GM12878 (cell line): ENCODE data around the gene BNIP3. TPM values are rescaled to one million over a fixed set of nuclear protein-coding genes. Genes with fewer than 3 reads are reported as not detected.
A peak's percentile ranks its signal among the peaks of the same experiment; 100 is the strongest.

Source experiments
- ATAC-seq: fragments of 200-7000 bp; cut with Tn5 transposase; 3 replicates; pipeline ENCODE4 v1.9.1; 2020; ENCODE audit warnings: mild to moderate bottlenecking, moderate library complexity
- BruUV-seq: library from RNA; stranded (reverse); fragments of 400-500 nt; replicated peaks from 2 replicates; lab custom pipeline; 2021; lab: Mats Ljungman, UMichigan
- CTCF ChIA-PET: fragments of 300-600 bp; sonication (Branson Sonifier 250); formaldehyde crosslinking; extraction: SDS; loops from one replicate; lab custom pipeline; 2021; ENCODE audit warnings: inconsistent platforms; lab: Yijun Ruan, JAX
- POLR2A ChIA-PET: fragments of 350-600 bp; formaldehyde crosslinking; extraction: SDS; loops from one replicate; lab custom pipeline; 2021; ENCODE audit warnings: inconsistent platforms; lab: Charles Lee
- RAD21 ChIA-PET: fragments of 300-600 bp; sonication (Branson Sonifier 250); formaldehyde crosslinking; loops from one replicate; lab custom pipeline; 2023; ENCODE audit warnings: antibody characterized with exemption; ENCODE audit not compliant: unreplicated experiment; lab: Charles Lee
- SMC1A ChIA-PET: fragments of 300-600 bp; sonication (Branson Sonifier 250); formaldehyde crosslinking; loops from one replicate; lab custom pipeline; 2023; ENCODE audit not compliant: unreplicated experiment, uncharacterized antibody; lab: Charles Lee
- DNase-seq: peaks from one replicate; pipeline ENCODE4 v3.0.0-alpha.2; 2011; ENCODE audit warnings: low read depth, low spot score
- FAIRE-seq: peaks from 3 replicates; lab custom pipeline; 2011; peaks lifted over from hg19 to GRCh38; lab: Jason Lieb, UNC
- H2AFZ ChIP-seq: 2 replicates; pipeline ENCODE4 v1.6.0; 2011; ENCODE audit warnings: low read depth, low read length, control low read depth; ENCODE audit not compliant: control insufficient read depth
- H3K27ac ChIP-seq: 2 replicates; pipeline ENCODE4 v1.5.1; 2011; ENCODE audit warnings: control low read depth; ENCODE audit not compliant: control insufficient read depth, insufficient read depth
- H3K27me3 ChIP-seq, 2 experiments: replicated peaks in 1 of 2; 2 replicates each; pipeline versions ENCODE4 v1.6.0 to v1.6.1; 2011; ENCODE audit warnings: low read length in 1 of 2; ENCODE audit not compliant: control insufficient read depth in 2 of 2, insufficient read depth in 2 of 2
- H3K36me3 ChIP-seq, 2 experiments: 2 replicates each; pipeline ENCODE4 v1.5.1; 2011; ENCODE audit warnings: low read length in 1 of 2; ENCODE audit not compliant: control insufficient read depth in 2 of 2, insufficient read depth in 2 of 2
- H3K4me1 ChIP-seq: 2 replicates; pipeline ENCODE4 v1.6.1; 2011; ENCODE audit warnings: mild to moderate bottlenecking, low read length, moderate library complexity, mixed read lengths; ENCODE audit not compliant: control insufficient read depth, insufficient read depth
- H3K4me2 ChIP-seq: 2 replicates; pipeline ENCODE4 v1.6.0; 2011; ENCODE audit warnings: control low read depth; ENCODE audit not compliant: control insufficient read depth, insufficient read depth
- H3K4me3 ChIP-seq: fragments of 200-600 bp; sonication (generic); 2 replicates; pipeline ENCODE4 v1.5.1; 2016
- H3K79me2 ChIP-seq: 2 replicates; pipeline ENCODE4 v1.6.0; 2011; ENCODE audit warnings: low read length; ENCODE audit not compliant: control insufficient read depth, insufficient read depth
- H3K9ac ChIP-seq: 2 replicates; pipeline ENCODE4 v1.8.0; 2011; ENCODE audit warnings: low read length, control low read depth, mixed read lengths; ENCODE audit not compliant: control insufficient read depth, insufficient read depth
- H3K9me3 ChIP-seq: replicated peaks from 3 replicates; pipeline ENCODE4 v1.5.1; 2011; ENCODE audit warnings: mild to moderate bottlenecking, low read length; ENCODE audit not compliant: control insufficient read depth, insufficient read depth
- H4K20me1 ChIP-seq: 2 replicates; pipeline ENCODE4 v1.6.0; 2011; ENCODE audit not compliant: control insufficient read depth, insufficient read depth
- HCFC1 ChIP-seq: fragments of 150-350 bp; IDR thresholded peaks from 2 replicates; pipeline ENCODE4 v1.6.1; 2014; ENCODE audit warnings: low read length
- NFIC ChIP-seq: IDR thresholded peaks from 2 replicates; pipeline ENCODE4 v1.6.1; 2012; ENCODE audit warnings: low read depth, mild to moderate bottlenecking, inconsistent platforms, low read length, moderate library complexity
- RAD51 ChIP-seq: fragments of 450-650 bp; IDR thresholded peaks from 2 replicates; pipeline ENCODE4 v1.6.1; 2016; ENCODE audit warnings: moderate library complexity, mild to moderate bottlenecking, inconsistent platforms
- RB1 ChIP-seq: fragments of 450-650 bp; formaldehyde crosslinking; IDR thresholded peaks from 2 replicates; pipeline ENCODE4 v1.6.1; 2017; ENCODE audit warnings: mild to moderate bottlenecking, borderline replicate concordance
- RFX5 ChIP-seq: IDR thresholded peaks from 2 replicates; pipeline ENCODE4 v1.6.1; 2011; ENCODE audit warnings: low read depth, low read length, improper control_type of control experiment
- SMAD5 ChIP-seq: IDR thresholded peaks from 2 replicates; pipeline ENCODE4 v1.6.1; 2016; ENCODE audit warnings: antibody characterized with exemption, low read depth
- SPI1 ChIP-seq: IDR thresholded peaks from 2 replicates; pipeline ENCODE4 v1.6.1; 2011; ENCODE audit warnings: low read depth, mild to moderate bottlenecking, low read length, moderate library complexity, borderline replicate concordance; ENCODE audit not compliant: insufficient read depth
- ZBED1 ChIP-seq: IDR thresholded peaks from 2 replicates; pipeline ENCODE4 v1.6.1; 2016; ENCODE audit warnings: borderline replicate concordance
- ZNF207 ChIP-seq: fragments of 450-650 bp; IDR thresholded peaks from 2 replicates; pipeline ENCODE4 v1.6.1; 2014; ENCODE audit warnings: antibody characterized with exemption, mild to moderate bottlenecking, borderline replicate concordance
- WGBS: methylation state at CpG from one replicate; pipeline ENCODE4 v1.1.6; 2016; ENCODE audit warnings: low lambda C conversion rate; ENCODE audit not compliant: insufficient replicate concordance, insufficient coverage; ENCODE audit errors: missing lambda C conversion rate; 5-methylcytosine and 5-hydroxymethylcytosine counted together
- in situ Hi-C: fragments of 300-500 bp; cut with MboI; formaldehyde crosslinking; loops from 9 replicates; pipeline ENCODE4 v1.14.3; 2018; ENCODE audit warnings: mixed read lengths
- intact Hi-C: fragments of 100-400 bp; cut with micrococcal nuclease; formaldehyde crosslinking; loops from one replicate; pipeline ENCODE4 v1.14.2; 2022; ENCODE audit not compliant: unreplicated experiment
- polyA plus RNA-seq, 11 experiments: library from polyadenylated mRNA; depleted of rRNA in 4 of 11; unstranded in 6 of 11; stranded (reverse) in 5 of 11; fragments of >200 nt; fragmentation: Nextera tagmentation in 4 of 11; fragmentation: Illumina TruSeq in 1 of 11; extraction: Ambion mirVana in 4 of 11; extraction: Trizol in 1 of 11; gene quantifications; 1 replicate in 1 of 11; 2 replicates in 10 of 11; pipeline versions ENCODE4 v1.2.1 to v1.2.3, GENCODE V29; 2011 to 2016; ENCODE audit warnings: inconsistent platforms in 2 of 11, missing spikeins in 2 of 11, low read depth in 1 of 11
- total RNA-seq, 4 experiments: library from RNA; depleted of rRNA in 3 of 4; stranded (reverse); fragments of >200 nt in 3 of 4; fragmentation: Illumina TruSeq in 1 of 4; extraction: Trizol in 1 of 4; gene quantifications; 2 replicates each; pipeline versions ENCODE4 v1.2.1 to v1.2.3, GENCODE V29; 2013 to 2021
- TF ChIP-seq, protein P1 (sequence below): IDR thresholded peaks from 2 replicates; pipeline ENCODE4 v1.6.1; 2012; ENCODE audit warnings: mild to moderate bottlenecking, low read depth, low read length
- TF ChIP-seq, protein P2 (sequence below): fragments of 450-650 bp; IDR thresholded peaks from 2 replicates; pipeline ENCODE4 v1.6.1; 2017; ENCODE audit warnings: borderline replicate concordance
- TF ChIP-seq, protein P3 (sequence below): fragments of 450-650 bp; conservative IDR thresholded peaks from 2 replicates; pipeline ENCODE4 v1.6.1; 2017; ENCODE audit warnings: mild to moderate bottlenecking, moderate library complexity
- TF ChIP-seq, protein P4 (sequence below), 3 experiments: IDR thresholded peaks in 2 of 3; conservative IDR thresholded peaks in 1 of 3; 2 replicates each; pipeline ENCODE4 v1.5.1; 2011; ENCODE audit warnings: low read depth in 3 of 3, low read length in 3 of 3, mild to moderate bottlenecking in 3 of 3, control low read depth in 2 of 3, moderate library complexity in 2 of 3, inconsistent platforms in 1 of 3, mixed read lengths in 1 of 3; ENCODE audit not compliant: control insufficient read depth in 2 of 3, insufficient read depth in 1 of 3; ENCODE audit errors: extremely low read depth in 1 of 3

The BNIP3 gene
- total and polyA plus RNA-seq, 10 of the 15 experiments (the other 5 are each of a cell fraction or from before 2014, with no cell fraction given) = 7.7 to 122 (median 29.9) TPM

DNA sequence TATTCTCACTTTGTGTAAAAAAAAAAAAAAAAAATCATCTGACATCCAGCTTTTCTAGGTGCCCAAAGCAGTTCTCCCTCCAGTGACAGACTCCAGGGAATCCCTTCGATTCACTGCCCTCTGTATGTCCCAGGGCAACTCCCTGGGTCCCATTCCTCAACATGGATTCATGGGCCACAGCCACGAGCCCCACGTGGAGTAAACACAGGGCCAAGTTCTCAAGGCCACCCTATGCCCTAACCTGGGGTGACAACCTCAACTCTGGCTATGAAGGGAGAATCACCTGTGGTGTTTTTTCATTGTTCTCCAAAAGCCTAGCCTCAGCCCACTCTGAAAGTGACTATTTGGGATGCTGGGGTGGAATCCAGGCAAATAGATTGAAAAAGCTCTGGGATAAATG, 3.4 kb downstream of the BNIP3 start:
- H2AFZ ChIP-seq = no peak overlapping the region
- H3K27ac ChIP-seq = no peak overlapping the region
- peaks cover 15% of the 10 kb centered on the region for H4K20me1 ChIP-seq
- TF ChIP-seq ZNF207 = no peak
- TF ChIP-seq RFX5 = no peak
- no peak for TF ChIP-seq HCFC1
- TF ChIP-seq, protein P1, sequence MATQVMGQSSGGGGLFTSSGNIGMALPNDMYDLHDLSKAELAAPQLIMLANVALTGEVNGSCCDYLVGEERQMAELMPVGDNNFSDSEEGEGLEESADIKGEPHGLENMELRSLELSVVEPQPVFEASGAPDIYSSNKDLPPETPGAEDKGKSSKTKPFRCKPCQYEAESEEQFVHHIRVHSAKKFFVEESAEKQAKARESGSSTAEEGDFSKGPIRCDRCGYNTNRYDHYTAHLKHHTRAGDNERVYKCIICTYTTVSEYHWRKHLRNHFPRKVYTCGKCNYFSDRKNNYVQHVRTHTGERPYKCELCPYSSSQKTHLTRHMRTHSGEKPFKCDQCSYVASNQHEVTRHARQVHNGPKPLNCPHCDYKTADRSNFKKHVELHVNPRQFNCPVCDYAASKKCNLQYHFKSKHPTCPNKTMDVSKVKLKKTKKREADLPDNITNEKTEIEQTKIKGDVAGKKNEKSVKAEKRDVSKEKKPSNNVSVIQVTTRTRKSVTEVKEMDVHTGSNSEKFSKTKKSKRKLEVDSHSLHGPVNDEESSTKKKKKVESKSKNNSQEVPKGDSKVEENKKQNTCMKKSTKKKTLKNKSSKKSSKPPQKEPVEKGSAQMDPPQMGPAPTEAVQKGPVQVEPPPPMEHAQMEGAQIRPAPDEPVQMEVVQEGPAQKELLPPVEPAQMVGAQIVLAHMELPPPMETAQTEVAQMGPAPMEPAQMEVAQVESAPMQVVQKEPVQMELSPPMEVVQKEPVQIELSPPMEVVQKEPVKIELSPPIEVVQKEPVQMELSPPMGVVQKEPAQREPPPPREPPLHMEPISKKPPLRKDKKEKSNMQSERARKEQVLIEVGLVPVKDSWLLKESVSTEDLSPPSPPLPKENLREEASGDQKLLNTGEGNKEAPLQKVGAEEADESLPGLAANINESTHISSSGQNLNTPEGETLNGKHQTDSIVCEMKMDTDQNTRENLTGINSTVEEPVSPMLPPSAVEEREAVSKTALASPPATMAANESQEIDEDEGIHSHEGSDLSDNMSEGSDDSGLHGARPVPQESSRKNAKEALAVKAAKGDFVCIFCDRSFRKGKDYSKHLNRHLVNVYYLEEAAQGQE = no peak
- TF ChIP-seq ZBED1 = no peak
- TF ChIP-seq, protein P2, sequence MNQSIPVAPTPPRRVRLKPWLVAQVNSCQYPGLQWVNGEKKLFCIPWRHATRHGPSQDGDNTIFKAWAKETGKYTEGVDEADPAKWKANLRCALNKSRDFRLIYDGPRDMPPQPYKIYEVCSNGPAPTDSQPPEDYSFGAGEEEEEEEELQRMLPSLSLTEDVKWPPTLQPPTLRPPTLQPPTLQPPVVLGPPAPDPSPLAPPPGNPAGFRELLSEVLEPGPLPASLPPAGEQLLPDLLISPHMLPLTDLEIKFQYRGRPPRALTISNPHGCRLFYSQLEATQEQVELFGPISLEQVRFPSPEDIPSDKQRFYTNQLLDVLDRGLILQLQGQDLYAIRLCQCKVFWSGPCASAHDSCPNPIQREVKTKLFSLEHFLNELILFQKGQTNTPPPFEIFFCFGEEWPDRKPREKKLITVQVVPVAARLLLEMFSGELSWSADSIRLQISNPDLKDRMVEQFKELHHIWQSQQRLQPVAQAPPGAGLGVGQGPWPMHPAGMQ = no peak
- TF ChIP-seq SMAD5 = no peak
- TF ChIP-seq, protein P3, sequence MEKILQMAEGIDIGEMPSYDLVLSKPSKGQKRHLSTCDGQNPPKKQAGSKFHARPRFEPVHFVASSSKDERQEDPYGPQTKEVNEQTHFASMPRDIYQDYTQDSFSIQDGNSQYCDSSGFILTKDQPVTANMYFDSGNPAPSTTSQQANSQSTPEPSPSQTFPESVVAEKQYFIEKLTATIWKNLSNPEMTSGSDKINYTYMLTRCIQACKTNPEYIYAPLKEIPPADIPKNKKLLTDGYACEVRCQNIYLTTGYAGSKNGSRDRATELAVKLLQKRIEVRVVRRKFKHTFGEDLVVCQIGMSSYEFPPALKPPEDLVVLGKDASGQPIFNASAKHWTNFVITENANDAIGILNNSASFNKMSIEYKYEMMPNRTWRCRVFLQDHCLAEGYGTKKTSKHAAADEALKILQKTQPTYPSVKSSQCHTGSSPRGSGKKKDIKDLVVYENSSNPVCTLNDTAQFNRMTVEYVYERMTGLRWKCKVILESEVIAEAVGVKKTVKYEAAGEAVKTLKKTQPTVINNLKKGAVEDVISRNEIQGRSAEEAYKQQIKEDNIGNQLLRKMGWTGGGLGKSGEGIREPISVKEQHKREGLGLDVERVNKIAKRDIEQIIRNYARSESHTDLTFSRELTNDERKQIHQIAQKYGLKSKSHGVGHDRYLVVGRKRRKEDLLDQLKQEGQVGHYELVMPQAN = no peak
- no peak for TF ChIP-seq RB1
- no peak for TF ChIP-seq SPI1
- TF ChIP-seq, protein P4, sequence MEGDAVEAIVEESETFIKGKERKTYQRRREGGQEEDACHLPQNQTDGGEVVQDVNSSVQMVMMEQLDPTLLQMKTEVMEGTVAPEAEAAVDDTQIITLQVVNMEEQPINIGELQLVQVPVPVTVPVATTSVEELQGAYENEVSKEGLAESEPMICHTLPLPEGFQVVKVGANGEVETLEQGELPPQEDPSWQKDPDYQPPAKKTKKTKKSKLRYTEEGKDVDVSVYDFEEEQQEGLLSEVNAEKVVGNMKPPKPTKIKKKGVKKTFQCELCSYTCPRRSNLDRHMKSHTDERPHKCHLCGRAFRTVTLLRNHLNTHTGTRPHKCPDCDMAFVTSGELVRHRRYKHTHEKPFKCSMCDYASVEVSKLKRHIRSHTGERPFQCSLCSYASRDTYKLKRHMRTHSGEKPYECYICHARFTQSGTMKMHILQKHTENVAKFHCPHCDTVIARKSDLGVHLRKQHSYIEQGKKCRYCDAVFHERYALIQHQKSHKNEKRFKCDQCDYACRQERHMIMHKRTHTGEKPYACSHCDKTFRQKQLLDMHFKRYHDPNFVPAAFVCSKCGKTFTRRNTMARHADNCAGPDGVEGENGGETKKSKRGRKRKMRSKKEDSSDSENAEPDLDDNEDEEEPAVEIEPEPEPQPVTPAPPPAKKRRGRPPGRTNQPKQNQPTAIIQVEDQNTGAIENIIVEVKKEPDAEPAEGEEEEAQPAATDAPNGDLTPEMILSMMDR (IDR thresholded peaks at IDR 0.05 in 2 of 3, conservative IDR thresholded peaks at IDR 0.05 in 1 of 3; ENCODE audit: control insufficient read depth in 2 of 3, extremely low read depth in 1 of 3, insufficient read depth in 1 of 3, low read depth in 3 of 3, low read length in 3 of 3) = no peak
- no peak for TF ChIP-seq NFIC
- TF ChIP-seq RAD51 = no peak
- in situ Hi-C loops (no loop called here), intact Hi-C loops (no loop called here)
- 88% methylated on average over 3 of the region's 3 CpGs for WGBS
- peak overlapping the region; percentile 15; the same call in 1 of the 2 replicates for H3K9ac ChIP-seq
- no peak for DNase-seq
- H3K27me3 ChIP-seq = no peaks in the 10 kb centered on the region
- H3K4me2 ChIP-seq = peak overlapping the region; percentile 72
- peaks cover 83% of the 10 kb centered on the region for H3K79me2 ChIP-seq
- no TSS peak for BruUV-seq
- CTCF ChIA-PET = interaction anchor here (1.3 kb wide), 1 partner anchor 81 kb away, joined by 3 read pairs; no protein-coding TSS in a partner anchor
- POLR2A ChIA-PET = no interaction called here
- peak overlapping the region; percentile 75 for H3K4me3 ChIP-seq
- RAD21 ChIA-PET = no interaction called here
- H3K4me1 ChIP-seq = peaks cover 3% of the 10 kb centered on the region
- peaks cover 0 to 16% of the 10 kb centered on the region in 2 experiments; a peak in 2 of 4 replicates for H3K36me3 ChIP-seq
- ATAC-seq = no peak
- H3K9me3 ChIP-seq = no peaks in the 10 kb centered on the region
- FAIRE-seq = no peak
- SMC1A ChIA-PET = interaction anchor here (0.8 kb wide), 1 partner anchor 78 kb away, joined by 4 read pairs; no protein-coding TSS in a partner anchor
